Measurements from ENCODE around the gene CLCNKB. TPM values are rescaled to one million over a fixed set of nuclear protein-coding genes. Genes with fewer than 3 reads are reported as not detected.
A peak's percentile ranks its signal among the peaks of the same experiment; 100 is the strongest.
"Not testable (repeated sequence)": the region's sequence is repeated elsewhere in the genome, so short reads cannot be mapped to it uniquely, and the experiment has no call there.

Gene CLCNKB
- total RNA-seq, 1 experiment from 2014 or later = not detected

GRCh38 chr1:16028237-16029002 lies 15.2 kb upstream of the CLCNKB start:
- in situ Hi-C loops (cut with HindIII; ENCODE audit: low pct_unique_long_range_greater_than_20kb, low sequenced_read_pairs) (no loop called here), intact Hi-C loops (cut with micrococcal nuclease; ENCODE audit: unreplicated experiment) (no loop called here)
- DNase-seq (ENCODE audit: low read depth, low spot score) = no peak
- no peaks in the 10 kb centered on the region for H3K36me3 ChIP-seq (ENCODE audit: control insufficient read depth, insufficient read depth, low read length)
- no peak overlapping the region for H3K27ac ChIP-seq (ENCODE audit: low read length)
- no peak overlapping the region for H3K4me3 ChIP-seq (ENCODE audit: low read depth in 2 of 2, low read length in 2 of 2)
- peaks cover 4% of the 10 kb centered on the region; the same call in 1 of the 2 replicates for H3K4me1 ChIP-seq (ENCODE audit: control insufficient read depth, insufficient read depth, low read length)
- ATAC-seq = peak; percentile 40
- H3K27me3 ChIP-seq (ENCODE audit: control insufficient read depth, insufficient read depth, low read length) = no peaks in the 10 kb centered on the region
- no TSS peak for BruUV-seq (replicated peaks)
- ChIA-PET CTCF (interaction anchor here (0.6 kb wide), 1 partner anchor 20 kb away, joined by 3 read pairs; no protein-coding TSS in a partner anchor), POLR2A (no interaction called here)
- H3K9me3 ChIP-seq (ENCODE audit: control insufficient read depth, insufficient read depth, low read depth, low read length) = no peaks in the 10 kb centered on the region
- TF ChIP-seq, protein P1, sequence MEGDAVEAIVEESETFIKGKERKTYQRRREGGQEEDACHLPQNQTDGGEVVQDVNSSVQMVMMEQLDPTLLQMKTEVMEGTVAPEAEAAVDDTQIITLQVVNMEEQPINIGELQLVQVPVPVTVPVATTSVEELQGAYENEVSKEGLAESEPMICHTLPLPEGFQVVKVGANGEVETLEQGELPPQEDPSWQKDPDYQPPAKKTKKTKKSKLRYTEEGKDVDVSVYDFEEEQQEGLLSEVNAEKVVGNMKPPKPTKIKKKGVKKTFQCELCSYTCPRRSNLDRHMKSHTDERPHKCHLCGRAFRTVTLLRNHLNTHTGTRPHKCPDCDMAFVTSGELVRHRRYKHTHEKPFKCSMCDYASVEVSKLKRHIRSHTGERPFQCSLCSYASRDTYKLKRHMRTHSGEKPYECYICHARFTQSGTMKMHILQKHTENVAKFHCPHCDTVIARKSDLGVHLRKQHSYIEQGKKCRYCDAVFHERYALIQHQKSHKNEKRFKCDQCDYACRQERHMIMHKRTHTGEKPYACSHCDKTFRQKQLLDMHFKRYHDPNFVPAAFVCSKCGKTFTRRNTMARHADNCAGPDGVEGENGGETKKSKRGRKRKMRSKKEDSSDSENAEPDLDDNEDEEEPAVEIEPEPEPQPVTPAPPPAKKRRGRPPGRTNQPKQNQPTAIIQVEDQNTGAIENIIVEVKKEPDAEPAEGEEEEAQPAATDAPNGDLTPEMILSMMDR (IDR thresholded peaks at IDR 0.05) = no peak
- TF ChIP-seq, protein P2, sequence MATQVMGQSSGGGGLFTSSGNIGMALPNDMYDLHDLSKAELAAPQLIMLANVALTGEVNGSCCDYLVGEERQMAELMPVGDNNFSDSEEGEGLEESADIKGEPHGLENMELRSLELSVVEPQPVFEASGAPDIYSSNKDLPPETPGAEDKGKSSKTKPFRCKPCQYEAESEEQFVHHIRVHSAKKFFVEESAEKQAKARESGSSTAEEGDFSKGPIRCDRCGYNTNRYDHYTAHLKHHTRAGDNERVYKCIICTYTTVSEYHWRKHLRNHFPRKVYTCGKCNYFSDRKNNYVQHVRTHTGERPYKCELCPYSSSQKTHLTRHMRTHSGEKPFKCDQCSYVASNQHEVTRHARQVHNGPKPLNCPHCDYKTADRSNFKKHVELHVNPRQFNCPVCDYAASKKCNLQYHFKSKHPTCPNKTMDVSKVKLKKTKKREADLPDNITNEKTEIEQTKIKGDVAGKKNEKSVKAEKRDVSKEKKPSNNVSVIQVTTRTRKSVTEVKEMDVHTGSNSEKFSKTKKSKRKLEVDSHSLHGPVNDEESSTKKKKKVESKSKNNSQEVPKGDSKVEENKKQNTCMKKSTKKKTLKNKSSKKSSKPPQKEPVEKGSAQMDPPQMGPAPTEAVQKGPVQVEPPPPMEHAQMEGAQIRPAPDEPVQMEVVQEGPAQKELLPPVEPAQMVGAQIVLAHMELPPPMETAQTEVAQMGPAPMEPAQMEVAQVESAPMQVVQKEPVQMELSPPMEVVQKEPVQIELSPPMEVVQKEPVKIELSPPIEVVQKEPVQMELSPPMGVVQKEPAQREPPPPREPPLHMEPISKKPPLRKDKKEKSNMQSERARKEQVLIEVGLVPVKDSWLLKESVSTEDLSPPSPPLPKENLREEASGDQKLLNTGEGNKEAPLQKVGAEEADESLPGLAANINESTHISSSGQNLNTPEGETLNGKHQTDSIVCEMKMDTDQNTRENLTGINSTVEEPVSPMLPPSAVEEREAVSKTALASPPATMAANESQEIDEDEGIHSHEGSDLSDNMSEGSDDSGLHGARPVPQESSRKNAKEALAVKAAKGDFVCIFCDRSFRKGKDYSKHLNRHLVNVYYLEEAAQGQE (IDR thresholded peaks at IDR 0.05; ENCODE audit: insufficient read depth in 1 of 2, low read depth in 2 of 2, low read length in 1 of 2) = no peak
- TF ChIP-seq TCF7L2 (IDR thresholded peaks at IDR 0.05; ENCODE audit: low read depth, low read length) (no peak), SIN3A (IDR thresholded peaks at IDR 0.05; ENCODE audit: borderline replicate concordance, insufficient read depth, low read depth, low read length) (no peak), POLR2AphosphoS5 (IDR thresholded peaks at IDR 0.05; ENCODE audit: low read depth, low read length) (no peak)

DNA sequence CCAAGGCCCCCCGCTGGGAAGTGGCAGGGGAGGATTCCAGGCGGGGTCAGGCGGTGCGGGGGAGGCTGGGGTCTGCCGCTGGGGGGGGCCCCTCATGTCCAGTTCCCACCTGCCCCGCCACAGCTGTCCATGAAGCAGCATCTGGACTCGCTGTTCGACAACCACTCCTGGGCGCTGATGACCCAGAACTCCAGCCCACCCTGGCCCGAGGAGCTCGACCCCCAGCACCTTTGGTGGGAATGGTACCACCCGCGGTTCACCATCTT lies 14.6 kb upstream of the CLCNKB start:
- CTCF ChIA-PET; POLR2A ChIA-PET; intact Hi-C loops (cut with micrococcal nuclease; ENCODE audit: unreplicated experiment); ATAC-seq; in situ Hi-C loops (cut with HindIII; ENCODE audit: low pct_unique_long_range_greater_than_20kb, low sequenced_read_pairs); H3K36me3 ChIP-seq (ENCODE audit: control insufficient read depth, insufficient read depth, low read length); H3K4me1 ChIP-seq (ENCODE audit: control insufficient read depth, insufficient read depth, low read length); H3K9me3 ChIP-seq (ENCODE audit: control insufficient read depth, insufficient read depth, low read depth, low read length); H3K27ac ChIP-seq (ENCODE audit: low read length); BruUV-seq (replicated peaks); DNase-seq (ENCODE audit: low read depth, low spot score); H3K4me3 ChIP-seq (ENCODE audit: low read depth in 2 of 2, low read length in 2 of 2); H3K27me3 ChIP-seq (ENCODE audit: control insufficient read depth, insufficient read depth, low read length): not testable (repeated sequence)

GRCh38 chr1:16029288-16029687 lies 14.3 kb upstream of the CLCNKB start:
- ATAC-seq (no peak), DNase-seq (ENCODE audit: low read depth, low spot score) (no peak)
- ChIA-PET POLR2A (no interaction called here), CTCF (no interaction called here)
- H3K27ac ChIP-seq (ENCODE audit: low read length) = no peak overlapping the region
- intact Hi-C loops (cut with micrococcal nuclease; ENCODE audit: unreplicated experiment) = no loop called here
- H3K4me1 ChIP-seq (ENCODE audit: control insufficient read depth, insufficient read depth, low read length) = peaks cover 4% of the 10 kb centered on the region; the same call in 1 of the 2 replicates
- no peak for TF ChIP-seq POLR2AphosphoS5 (IDR thresholded peaks at IDR 0.05; ENCODE audit: low read depth, low read length)
- TF ChIP-seq TCF7L2 (IDR thresholded peaks at IDR 0.05; ENCODE audit: low read depth, low read length) = no peak
- TF ChIP-seq, protein P2 (IDR thresholded peaks at IDR 0.05; ENCODE audit: insufficient read depth in 1 of 2, low read depth in 2 of 2, low read length in 1 of 2) = no peak
- TF ChIP-seq, protein P1 (IDR thresholded peaks at IDR 0.05) = no peak
- TF ChIP-seq SIN3A (IDR thresholded peaks at IDR 0.05; ENCODE audit: borderline replicate concordance, insufficient read depth, low read depth, low read length) = no peak
- H3K4me3 ChIP-seq (ENCODE audit: low read depth in 2 of 2, low read length in 2 of 2) = no peak overlapping the region
- in situ Hi-C loops (cut with HindIII; ENCODE audit: low pct_unique_long_range_greater_than_20kb, low sequenced_read_pairs) = no loop called here
- H3K36me3 ChIP-seq (ENCODE audit: control insufficient read depth, insufficient read depth, low read length) = no peaks in the 10 kb centered on the region
- no TSS peak for BruUV-seq (replicated peaks)
- no peaks in the 10 kb centered on the region for H3K27me3 ChIP-seq (ENCODE audit: control insufficient read depth, insufficient read depth, low read length)
- no peaks in the 10 kb centered on the region for H3K9me3 ChIP-seq (ENCODE audit: control insufficient read depth, insufficient read depth, low read depth, low read length)
